PFSK-1 (cell line): Measurements from ENCODE around the gene ZNF215. TPM values are rescaled to one million over a fixed set of nuclear protein-coding genes. Genes with fewer than 3 reads are reported as not detected.

Experiments
- FOXP2 ChIP-seq: optimal IDR thresholded peaks from 2 replicates; pipeline ENCODE3; 2011; ENCODE audit warnings: borderline replicate concordance, control low read depth, inconsistent platforms; ENCODE audit not compliant: insufficient read depth; ENCODE audit errors: extremely low read length, extremely low read depth
- POLR2AphosphoS5 ChIP-seq: IDR thresholded peaks from 2 replicates; pipeline ENCODE4 v1.6.1; 2012; ENCODE audit warnings: low read depth, mild to moderate bottlenecking, control low read depth, low read length, moderate library complexity
- REST ChIP-seq, 2 experiments: IDR thresholded peaks; 2 replicates each; pipeline versions ENCODE4 v1.6.1 to v1.8.0; 2011 to 2012; ENCODE audit warnings: low read depth in 2 of 2, low read length in 2 of 2, control low read depth in 1 of 2, inconsistent platforms in 1 of 2, mild to moderate bottlenecking in 1 of 2, moderate library complexity in 1 of 2; ENCODE audit not compliant: insufficient read depth in 1 of 2
- SIN3A ChIP-seq: IDR thresholded peaks from 2 replicates; pipeline ENCODE4 v1.6.1; 2012; ENCODE audit warnings: mild to moderate bottlenecking, low read length, moderate library complexity, borderline replicate concordance; ENCODE audit not compliant: insufficient read depth
- TAF1 ChIP-seq: IDR thresholded peaks from 2 replicates; pipeline ENCODE4 v1.6.1; 2012; ENCODE audit warnings: low read length, control low read depth, borderline replicate concordance; ENCODE audit not compliant: insufficient read depth
- polyA plus RNA-seq: library from polyadenylated mRNA; unstranded; fragments of >200 nt; gene quantifications from one replicate; pipeline ENCODE4 v1.2.1, GENCODE V29; 2012; ENCODE audit warnings: low read depth, missing spikeins; ENCODE audit not compliant: insufficient read length

Gene ZNF215
- 0.87 TPM for polyA plus RNA-seq

- TF ChIP-seq REST (IDR thresholded peaks at IDR 0.05; ENCODE audit: insufficient read depth in 1 of 2, low read depth in 2 of 2, low read length in 2 of 2) (no peak), TAF1 (no peak; the same call in 1 of the 2 replicates), POLR2AphosphoS5 (no peak; the same call in 1 of the 2 replicates), SIN3A (no peak), FOXP2 (no peak)
Measured at GRCh38 chr11:6926208-6927029, at the start of gene ZNF215. TSS of gene ZNF215 (plus strand) at chr11:6926426. CDS start at chr11:6932273, 5,847 bp downstream.

GRCh38 chr11:6876914-6877313, 49.3 kb upstream of the ZNF215 start:
- no peak for TF ChIP-seq FOXP2
- TF ChIP-seq POLR2AphosphoS5: no peak
- no peak for TF ChIP-seq TAF1
- TF ChIP-seq REST (IDR thresholded peaks at IDR 0.05; ENCODE audit: insufficient read depth in 1 of 2, low read depth in 2 of 2, low read length in 2 of 2): no peak
- TF ChIP-seq SIN3A: no peak

GRCh38 chr11:6882751-6883150, 43.5 kb upstream of the ZNF215 start:
- no peak for TF ChIP-seq FOXP2

- TF ChIP-seq POLR2AphosphoS5 (no peak), REST (IDR thresholded peaks at IDR 0.05; ENCODE audit: insufficient read depth in 1 of 2, low read depth in 2 of 2, low read length in 2 of 2) (no peak), SIN3A (no peak), FOXP2 (no peak), TAF1 (no peak)
Measured at GRCh38 chr11:6888830-6889229, 37.4 kb upstream of the ZNF215 start.

- TF ChIP-seq REST (IDR thresholded peaks at IDR 0.05; ENCODE audit: insufficient read depth in 1 of 2, low read depth in 2 of 2, low read length in 2 of 2): no peak
- no peak for TF ChIP-seq POLR2AphosphoS5
- no peak for TF ChIP-seq FOXP2
- TF ChIP-seq SIN3A: no peak
- no peak for TF ChIP-seq TAF1
Measured at GRCh38 chr11:6889835-6890234, 36.4 kb upstream of the ZNF215 start.
